Articular chondrocyte of knee joint (primary cell): Measurements from ENCODE around the gene CD53. TPM values are rescaled to one million over a fixed set of nuclear protein-coding genes. Genes with fewer than 3 reads are reported as not detected.

Source experiments
- total RNA-seq: library from RNA; depleted of rRNA; stranded (reverse); fragments of >200 nt; gene quantifications from 2 replicates; pipeline ENCODE4 v1.2.3, GENCODE V29; 2012

The CD53 gene
- total RNA-seq = not detected in 2 replicates

DNA sequence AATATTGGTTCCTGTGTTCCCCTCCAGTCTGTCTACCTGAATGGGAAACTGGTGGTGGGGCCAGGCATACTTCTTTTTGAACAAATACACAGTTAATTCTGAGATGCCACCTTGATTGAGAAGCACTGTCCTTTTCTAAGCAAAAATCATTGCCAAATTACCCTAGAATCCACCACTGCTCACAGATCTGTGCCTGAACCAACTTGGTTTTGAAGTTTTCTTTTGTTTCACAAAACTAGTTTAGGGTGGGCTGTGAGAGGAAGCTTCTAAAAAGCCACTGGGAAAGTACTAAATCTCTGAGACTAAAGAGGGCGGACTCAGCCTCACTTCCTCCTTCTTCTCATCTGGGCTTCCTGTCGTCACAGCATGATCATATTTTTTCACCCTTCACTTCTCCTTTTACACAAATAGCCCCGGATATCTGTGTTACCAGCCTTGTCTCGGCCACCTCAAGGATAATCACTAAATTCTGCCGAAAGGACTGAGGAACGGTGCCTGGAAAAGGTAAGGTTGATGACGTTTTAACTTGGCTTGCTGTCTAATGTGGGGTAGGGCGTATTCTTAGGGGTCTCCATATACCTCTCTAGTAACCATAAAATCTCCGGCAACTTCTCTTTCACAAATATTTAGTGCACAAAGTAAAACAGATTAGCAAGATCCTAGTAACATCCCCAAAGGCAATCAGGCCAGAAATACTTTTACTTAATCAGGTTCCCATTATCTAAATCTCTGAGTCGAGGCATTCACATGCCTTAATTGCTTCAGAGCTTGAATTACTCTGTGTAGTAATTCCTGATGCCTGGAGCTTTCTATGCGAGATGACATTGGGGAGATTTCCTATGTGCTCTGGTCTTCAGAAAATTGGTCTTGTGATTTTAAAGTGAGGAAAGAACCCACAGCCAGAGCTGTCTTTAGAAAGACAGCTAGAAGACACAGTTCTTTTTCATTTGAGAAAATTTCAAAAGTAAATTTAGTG, at the start of gene CD53:
TSS of gene CD53 (plus strand) at position 404 of the 976 bp plus-strand sequence. CDS start 18,261 bp downstream, outside the sequence.

Other genes starting within 250 kb of the CD53 start
- gene KCNA3, start 198.2 kb upstream of the CD53 start, total RNA-seq = not detected in 2 replicates
- 15.5 and 19.7 TPM in 2 replicates for gene LRIF1, start 90.8 kb downstream of the CD53 start, total RNA-seq